Measurements from ENCODE around the gene CLTC.
"Not testable (repeated sequence)": the region's sequence is repeated elsewhere in the genome, so short reads cannot be mapped to it uniquely, and the experiment has no call there.

Gene CLTC

DNA sequence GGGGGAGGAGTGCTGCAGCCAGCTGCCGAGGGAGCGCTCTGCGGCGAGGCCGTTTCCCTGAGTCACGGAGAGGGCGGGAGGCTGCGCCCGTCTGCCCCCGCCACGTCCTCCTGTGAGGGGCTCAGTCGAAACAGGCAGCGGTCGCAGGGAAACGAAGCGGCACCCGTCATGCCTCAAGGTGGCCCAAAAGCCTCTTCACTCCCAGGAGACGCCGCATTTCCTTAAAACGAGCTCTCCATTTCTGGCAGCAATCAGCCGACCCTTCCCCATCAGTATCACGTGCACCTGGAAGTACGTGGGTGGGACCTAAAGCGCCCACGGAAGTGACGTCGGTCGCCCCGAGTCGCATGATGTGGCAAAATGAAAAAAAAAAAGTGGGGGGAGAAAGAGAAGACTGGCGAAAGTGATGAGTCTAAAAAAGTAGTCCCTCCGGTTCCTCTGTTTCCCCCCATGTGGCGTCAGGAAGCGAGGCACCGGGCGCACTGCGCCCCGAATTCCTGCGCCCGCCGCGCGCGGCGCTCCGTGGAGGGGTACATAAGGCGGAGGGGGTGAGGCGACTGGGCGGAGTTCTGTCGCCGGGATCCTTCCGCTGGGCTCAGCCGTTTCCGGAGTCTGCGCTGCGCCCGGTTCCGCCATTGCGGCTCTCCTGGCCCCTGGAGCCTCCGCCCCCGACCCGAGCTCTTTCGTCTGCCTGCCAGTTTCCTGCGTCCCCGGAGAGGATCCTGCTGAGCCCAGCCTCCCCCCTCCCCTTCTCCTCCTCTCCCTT lies at the start of gene CLTC:
Gene CLTC, plus strand, starts transcription at position 598 of the 766 bp plus-strand sequence. CDS start 237 bp downstream, outside the sequence.
- Histone ChIP-seq H3K36me3 (ENCODE audit: control insufficient read depth, insufficient read depth, low read length) (no peaks in the 10 kb centered on the region), H3K9me3 (ENCODE audit: control insufficient read depth, low read length) (no peaks in the 10 kb centered on the region), H3K27me3 (ENCODE audit: control insufficient read depth, insufficient read depth, low read length) (no peaks in the 10 kb centered on the region), H3K9ac (ENCODE audit: low read length) (peak within 1 kb of the TSS; percentile 100), H3K4me1 (ENCODE audit: control insufficient read depth, insufficient read depth, low read length) (peaks cover 21% of the 10 kb centered on the region), H3K4me3 (ENCODE audit: low read length) (peak within 1 kb of the TSS; percentile 95)

DNA sequence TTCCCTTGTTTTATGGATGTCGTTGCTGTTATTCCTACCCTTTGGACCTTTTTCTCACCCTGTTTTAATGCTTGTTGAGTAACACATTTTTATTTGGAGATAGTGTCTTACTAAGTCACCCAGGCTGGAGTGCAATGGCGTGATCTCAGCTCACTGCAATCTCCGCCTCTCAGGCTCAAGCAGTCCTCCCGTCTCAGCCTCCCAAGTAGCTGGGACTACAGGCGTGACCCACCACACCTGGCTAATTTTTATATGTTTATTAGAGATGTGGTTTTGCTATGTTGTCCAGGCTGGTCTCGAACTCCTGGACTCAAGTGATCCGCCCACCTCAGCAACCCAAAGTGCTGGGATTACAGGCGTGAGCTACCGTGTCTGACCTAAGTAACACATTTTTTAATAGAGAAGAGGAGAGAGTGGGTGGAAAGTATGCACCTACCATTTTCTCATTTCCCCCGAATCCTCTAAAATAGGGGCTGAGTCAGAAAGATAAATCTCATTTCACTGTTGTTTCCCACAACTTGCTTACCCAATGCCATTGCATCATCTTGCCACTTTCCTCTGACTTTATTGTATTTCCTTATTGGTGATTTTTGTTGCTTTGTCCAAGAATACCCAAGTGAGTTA lies 47.3 kb upstream of the CLTC start:
- Histone ChIP-seq H3K4me3 (ENCODE audit: low read length) (no peak overlapping the region), H3K36me3 (ENCODE audit: control insufficient read depth, insufficient read depth, low read length) (no peaks in the 10 kb centered on the region), H3K9ac (ENCODE audit: low read length) (no peak overlapping the region), H3K9me3 (ENCODE audit: control insufficient read depth, low read length) (no peaks in the 10 kb centered on the region), H3K4me1 (ENCODE audit: control insufficient read depth, insufficient read depth, low read length) (no peaks in the 10 kb centered on the region), H3K27me3 (ENCODE audit: control insufficient read depth, insufficient read depth, low read length) (no peaks in the 10 kb centered on the region)

DNA sequence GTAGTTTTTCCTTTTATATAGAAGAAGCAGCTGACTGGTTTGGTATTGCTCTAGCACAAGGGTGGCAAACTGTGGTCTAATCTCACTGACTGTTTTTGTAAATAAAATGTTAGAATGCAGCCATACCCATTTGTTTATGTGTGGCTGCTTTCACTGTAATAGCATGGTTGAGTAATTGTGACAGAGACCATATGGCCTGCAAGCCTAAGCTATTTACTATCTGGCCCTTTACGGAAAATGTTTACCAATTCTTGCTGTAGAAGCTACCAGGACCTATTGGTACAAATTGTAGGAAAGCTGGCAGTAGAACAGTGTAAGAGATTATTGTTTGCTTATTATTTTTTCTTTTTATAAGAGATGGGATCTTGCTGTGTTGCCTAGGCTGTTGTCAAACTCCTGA lies 35.5 kb upstream of the CLTC start:
- H3K36me3 ChIP-seq (ENCODE audit: control insufficient read depth, insufficient read depth, low read length); H3K9ac ChIP-seq (ENCODE audit: low read length); H3K4me3 ChIP-seq (ENCODE audit: low read length); H3K27me3 ChIP-seq (ENCODE audit: control insufficient read depth, insufficient read depth, low read length); H3K4me1 ChIP-seq (ENCODE audit: control insufficient read depth, insufficient read depth, low read length); H3K9me3 ChIP-seq (ENCODE audit: control insufficient read depth, low read length): not testable (repeated sequence)

DNA sequence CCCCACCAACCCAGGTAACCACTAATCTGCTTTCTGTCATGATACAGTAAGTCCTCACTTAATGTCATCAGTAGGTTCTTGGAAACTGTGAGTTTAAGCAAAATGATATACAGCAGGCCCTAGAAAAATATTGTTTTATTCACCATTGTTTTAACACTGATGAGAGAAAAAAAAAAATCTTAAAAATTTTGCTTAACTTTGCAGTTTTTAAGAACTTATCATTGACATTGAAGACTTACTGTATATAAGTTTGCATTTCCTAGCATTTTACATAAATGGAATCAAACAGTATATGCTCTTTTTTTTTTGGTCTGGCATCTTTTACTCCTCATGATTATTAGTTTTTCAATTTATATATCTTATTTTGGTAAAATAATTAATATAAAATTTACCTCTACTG lies 19.5 kb upstream of the CLTC start:
- H3K36me3 ChIP-seq (ENCODE audit: control insufficient read depth, insufficient read depth, low read length), result no peaks in the 10 kb centered on the region
- no peaks in the 10 kb centered on the region for H3K27me3 ChIP-seq (ENCODE audit: control insufficient read depth, insufficient read depth, low read length)
- no peak overlapping the region for H3K9ac ChIP-seq (ENCODE audit: low read length)
- no peaks in the 10 kb centered on the region for H3K4me1 ChIP-seq (ENCODE audit: control insufficient read depth, insufficient read depth, low read length)
- H3K4me3 ChIP-seq (ENCODE audit: low read length), result no peak overlapping the region
- H3K9me3 ChIP-seq (ENCODE audit: control insufficient read depth, low read length), result no peaks in the 10 kb centered on the region

DNA sequence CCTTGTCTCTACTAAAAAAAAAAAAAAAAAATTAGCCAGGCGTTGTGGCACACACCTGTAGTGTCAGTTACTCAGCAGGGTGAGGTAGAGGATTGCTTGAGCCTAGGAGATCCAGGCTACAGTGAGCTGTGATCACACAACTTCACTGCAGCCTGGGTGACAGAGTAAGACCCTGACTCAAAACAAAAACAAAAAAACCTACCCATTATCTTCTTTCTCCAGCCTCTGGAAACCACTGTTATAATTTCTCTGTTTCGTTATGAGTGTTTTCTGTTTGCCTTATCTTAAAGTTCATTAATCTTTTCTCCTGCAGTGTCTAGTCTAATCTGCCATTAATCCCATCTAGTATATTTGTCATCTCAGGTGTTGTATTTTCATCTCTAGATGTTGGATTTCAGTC lies 18.6 kb upstream of the CLTC start:
- Histone ChIP-seq H3K9ac (ENCODE audit: low read length) (no peak overlapping the region), H3K4me1 (ENCODE audit: control insufficient read depth, insufficient read depth, low read length) (no peaks in the 10 kb centered on the region), H3K9me3 (ENCODE audit: control insufficient read depth, low read length) (no peaks in the 10 kb centered on the region), H3K4me3 (ENCODE audit: low read length) (no peak overlapping the region), H3K36me3 (ENCODE audit: control insufficient read depth, insufficient read depth, low read length) (no peaks in the 10 kb centered on the region), H3K27me3 (ENCODE audit: control insufficient read depth, insufficient read depth, low read length) (no peaks in the 10 kb centered on the region)

DNA sequence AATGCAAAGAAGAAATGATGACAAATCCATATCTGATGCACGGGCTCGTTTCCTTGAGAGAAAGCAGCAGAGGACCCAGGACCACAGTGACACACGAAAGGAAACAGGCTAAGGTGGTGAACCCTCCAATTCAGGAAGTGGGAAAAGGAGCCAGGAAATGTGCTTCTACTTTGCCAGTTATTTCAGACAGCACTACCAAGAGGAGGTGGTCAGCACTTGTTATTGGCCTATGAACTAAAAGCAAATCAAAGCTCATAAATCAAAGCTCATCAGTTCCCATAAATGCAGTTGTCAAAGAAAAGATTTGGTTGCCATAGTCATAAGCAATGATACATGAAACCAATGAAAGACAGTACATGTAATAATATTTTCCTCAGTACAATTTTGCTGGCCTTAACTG lies 12.6 kb upstream of the CLTC start:
- Histone ChIP-seq H3K36me3 (ENCODE audit: control insufficient read depth, insufficient read depth, low read length) (no peaks in the 10 kb centered on the region), H3K4me1 (ENCODE audit: control insufficient read depth, insufficient read depth, low read length) (no peaks in the 10 kb centered on the region), H3K9me3 (ENCODE audit: control insufficient read depth, low read length) (no peaks in the 10 kb centered on the region), H3K4me3 (ENCODE audit: low read length) (no peak overlapping the region), H3K9ac (ENCODE audit: low read length) (no peak overlapping the region), H3K27me3 (ENCODE audit: control insufficient read depth, insufficient read depth, low read length) (no peaks in the 10 kb centered on the region)

DNA sequence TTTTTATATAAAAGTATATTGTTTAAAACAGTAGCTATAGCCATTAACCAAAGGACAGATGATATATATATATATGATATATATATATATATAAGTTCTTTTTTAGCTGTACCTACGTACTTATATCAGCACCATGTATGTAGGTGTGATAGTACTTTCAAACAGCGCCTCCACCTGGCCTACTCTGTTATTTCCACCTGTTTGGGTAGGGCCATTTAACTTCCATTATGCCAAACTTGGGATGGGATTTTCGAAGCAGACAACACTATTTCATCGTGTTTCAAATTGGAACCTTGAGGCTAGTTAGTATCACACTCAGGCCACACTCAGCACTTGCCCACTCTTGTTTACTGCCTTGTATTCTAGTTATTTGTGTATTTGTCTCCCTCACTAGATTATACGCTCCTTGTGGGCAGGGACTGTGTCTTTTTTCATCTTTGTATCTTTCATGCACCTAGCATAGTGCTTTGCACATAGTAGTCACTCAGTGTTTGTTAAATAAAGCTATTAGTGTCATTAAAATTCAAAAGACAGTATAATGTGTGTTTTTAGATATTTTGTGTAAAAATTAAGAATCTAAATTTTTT lies 11.8 kb upstream of the CLTC start:
- Histone ChIP-seq H3K9ac (ENCODE audit: low read length) (no peak overlapping the region), H3K36me3 (ENCODE audit: control insufficient read depth, insufficient read depth, low read length) (no peaks in the 10 kb centered on the region), H3K9me3 (ENCODE audit: control insufficient read depth, low read length) (no peaks in the 10 kb centered on the region), H3K27me3 (ENCODE audit: control insufficient read depth, insufficient read depth, low read length) (no peaks in the 10 kb centered on the region), H3K4me3 (ENCODE audit: low read length) (no peak overlapping the region), H3K4me1 (ENCODE audit: control insufficient read depth, insufficient read depth, low read length) (no peaks in the 10 kb centered on the region)

DNA sequence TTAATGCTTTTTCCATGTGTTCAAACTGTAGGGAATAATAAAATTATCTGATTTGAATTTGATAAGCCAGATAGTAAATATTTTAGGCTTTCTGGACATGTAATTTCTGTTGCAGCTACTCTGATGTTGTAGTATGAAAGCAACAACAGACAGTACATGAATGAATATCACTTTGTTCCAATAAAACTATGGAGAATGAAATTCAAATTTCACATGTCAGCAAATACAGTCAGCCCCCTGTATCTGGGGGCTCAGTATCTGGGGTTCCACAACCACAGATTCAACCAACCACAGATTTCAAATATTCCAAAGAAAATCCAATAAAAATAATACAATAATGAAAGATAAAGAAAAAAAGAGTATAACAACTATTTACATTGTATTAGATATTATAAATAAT lies 8.2 kb upstream of the CLTC start:
- Histone ChIP-seq H3K9ac (ENCODE audit: low read length) (no peak overlapping the region), H3K4me3 (ENCODE audit: low read length) (no peak overlapping the region), H3K27me3 (ENCODE audit: control insufficient read depth, insufficient read depth, low read length) (no peaks in the 10 kb centered on the region), H3K36me3 (ENCODE audit: control insufficient read depth, insufficient read depth, low read length) (no peaks in the 10 kb centered on the region), H3K4me1 (ENCODE audit: control insufficient read depth, insufficient read depth, low read length) (no peaks in the 10 kb centered on the region), H3K9me3 (ENCODE audit: control insufficient read depth, low read length) (no peaks in the 10 kb centered on the region)

DNA sequence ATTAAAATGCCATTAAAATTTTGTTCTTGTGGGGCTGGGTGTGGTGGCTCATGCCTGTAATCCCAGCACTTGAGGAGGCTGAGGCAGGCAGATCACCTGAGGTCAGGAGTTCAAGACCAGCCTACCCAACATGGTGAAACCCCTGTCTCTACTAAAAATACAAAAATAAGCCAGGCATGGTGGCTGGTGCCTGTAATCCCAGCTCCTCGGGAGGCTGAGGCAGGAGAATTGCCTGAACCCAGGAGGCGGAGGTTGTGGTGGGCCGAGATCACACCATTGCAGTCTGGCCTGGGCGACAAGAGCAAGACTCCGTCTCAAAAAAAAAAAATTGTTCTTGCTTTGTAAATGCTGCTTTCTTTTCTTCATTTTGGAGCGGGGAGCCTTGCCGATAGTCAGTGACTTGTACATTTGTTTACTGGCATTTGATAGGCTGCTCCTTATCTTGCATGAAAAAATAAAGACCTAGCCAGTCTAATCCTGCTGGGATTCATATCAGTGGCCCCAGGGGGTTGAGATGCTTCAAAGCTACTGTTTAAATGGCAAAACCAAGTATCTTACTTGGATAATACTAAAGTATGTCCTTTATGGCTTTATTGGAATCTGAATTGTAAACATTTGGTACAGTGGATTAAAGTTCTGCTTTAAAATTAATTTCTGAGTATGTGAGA lies 3.3 kb upstream of the CLTC start:
- no peak overlapping the region for H3K4me3 ChIP-seq (ENCODE audit: low read length)
- no peaks in the 10 kb centered on the region for H3K9me3 ChIP-seq (ENCODE audit: control insufficient read depth, low read length)
- H3K36me3 ChIP-seq (ENCODE audit: control insufficient read depth, insufficient read depth, low read length), result no peaks in the 10 kb centered on the region
- no peak overlapping the region for H3K9ac ChIP-seq (ENCODE audit: low read length)
- no peaks in the 10 kb centered on the region for H3K27me3 ChIP-seq (ENCODE audit: control insufficient read depth, insufficient read depth, low read length)
- no peaks in the 10 kb centered on the region for H3K4me1 ChIP-seq (ENCODE audit: control insufficient read depth, insufficient read depth, low read length)

DNA sequence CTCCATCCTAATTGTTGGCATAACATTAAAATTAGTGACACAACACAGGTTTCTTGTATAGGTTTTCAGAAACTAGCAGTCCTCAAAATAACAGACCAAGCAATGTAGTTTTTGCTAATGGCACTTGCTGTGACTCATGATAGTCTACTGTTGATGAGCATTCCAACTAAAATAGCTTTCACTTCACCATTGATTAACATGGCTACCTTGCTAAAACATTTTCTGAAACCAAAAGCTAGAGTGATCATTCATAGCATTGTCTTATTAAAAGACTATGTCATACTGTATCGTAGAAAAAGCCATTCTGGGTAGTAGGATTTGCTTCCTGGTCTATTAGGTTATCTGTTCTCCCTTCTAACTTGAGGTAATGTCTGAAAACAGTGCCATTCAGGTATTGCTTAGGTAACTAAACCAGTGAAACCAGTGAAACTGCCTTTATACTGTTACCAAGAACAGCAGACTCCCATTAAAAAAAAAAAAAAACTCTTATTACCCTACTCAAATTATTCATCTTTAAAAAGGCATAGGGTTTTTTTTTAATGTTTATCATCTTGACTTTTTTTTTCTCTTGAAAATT lies 2.5 kb upstream of the CLTC start:
- H3K4me3 ChIP-seq (ENCODE audit: low read length), result no peak overlapping the region
- no peaks in the 10 kb centered on the region for H3K27me3 ChIP-seq (ENCODE audit: control insufficient read depth, insufficient read depth, low read length)
- no peaks in the 10 kb centered on the region for H3K9me3 ChIP-seq (ENCODE audit: control insufficient read depth, low read length)
- no peak overlapping the region for H3K9ac ChIP-seq (ENCODE audit: low read length)
- H3K36me3 ChIP-seq (ENCODE audit: control insufficient read depth, insufficient read depth, low read length), result no peaks in the 10 kb centered on the region
- peaks cover 7% of the 10 kb centered on the region for H3K4me1 ChIP-seq (ENCODE audit: control insufficient read depth, insufficient read depth, low read length)

DNA sequence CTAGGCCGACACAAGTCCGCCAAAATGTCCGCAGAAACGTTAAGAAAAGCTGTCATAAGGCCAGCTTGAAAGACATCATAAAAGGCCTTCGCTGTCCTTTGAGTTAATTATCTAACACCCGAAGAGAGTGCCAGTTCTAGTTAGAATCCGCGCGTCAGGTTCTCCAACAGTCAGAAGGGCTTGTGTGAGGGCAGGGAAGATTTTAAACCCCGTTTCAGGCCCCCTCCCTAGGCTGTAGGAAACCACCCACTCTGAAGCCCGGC lies 729 bp upstream of the CLTC start:
- H3K27me3 ChIP-seq (ENCODE audit: control insufficient read depth, insufficient read depth, low read length), result no peaks in the 10 kb centered on the region
- peak overlapping the region; percentile 100 for H3K9ac ChIP-seq (ENCODE audit: low read length)

DNA sequence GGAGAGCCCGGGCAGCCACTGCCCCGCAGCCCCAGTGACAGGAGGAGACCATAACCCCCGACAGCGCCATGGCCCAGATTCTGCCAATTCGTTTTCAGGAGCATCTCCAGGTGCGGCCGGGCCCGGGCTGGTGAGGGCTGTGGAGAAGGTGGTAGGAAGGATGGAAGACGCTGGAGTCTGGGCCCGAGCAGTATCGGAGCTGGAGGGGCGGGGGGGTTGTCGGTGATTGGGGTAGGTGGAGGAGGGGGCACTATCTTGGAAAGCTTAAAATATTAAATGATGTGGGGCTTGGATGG lies 317 bp downstream of the CLTC start:
- peak overlapping the region; percentile 95 for H3K4me3 ChIP-seq (ENCODE audit: low read length)
- no peaks in the 10 kb centered on the region for H3K27me3 ChIP-seq (ENCODE audit: control insufficient read depth, insufficient read depth, low read length)
- H3K9ac ChIP-seq (ENCODE audit: low read length), result peak overlapping the region; percentile 100
- peaks cover 21% of the 10 kb centered on the region for H3K4me1 ChIP-seq (ENCODE audit: control insufficient read depth, insufficient read depth, low read length)
- H3K36me3 ChIP-seq (ENCODE audit: control insufficient read depth, insufficient read depth, low read length), result no peaks in the 10 kb centered on the region
- H3K9me3 ChIP-seq (ENCODE audit: control insufficient read depth, low read length), result no peaks in the 10 kb centered on the region

More for the DNA sequence above, 729 bp upstream of the CLTC start:
- no peaks in the 10 kb centered on the region for H3K36me3 ChIP-seq (ENCODE audit: control insufficient read depth, insufficient read depth, low read length)
- H3K4me1 ChIP-seq (ENCODE audit: control insufficient read depth, insufficient read depth, low read length), result peaks cover 19% of the 10 kb centered on the region
- H3K9me3 ChIP-seq (ENCODE audit: control insufficient read depth, low read length), result no peaks in the 10 kb centered on the region
- peak overlapping the region; percentile 95 for H3K4me3 ChIP-seq (ENCODE audit: low read length)
